NCI-H187 treated with DMSO at 0.1 percent for 48 hours (cell line): ENCODE data around the gene SLC5A9.
"Not testable (repeated sequence)": the region's sequence is repeated elsewhere in the genome, so short reads cannot be mapped to it uniquely, and the experiment has no call there.

Experiments
- DNase-seq: peaks from one replicate; lab custom pipeline; 2025; lab: John Stamatoyannopoulos, UW

SLC5A9 gene

DNA sequence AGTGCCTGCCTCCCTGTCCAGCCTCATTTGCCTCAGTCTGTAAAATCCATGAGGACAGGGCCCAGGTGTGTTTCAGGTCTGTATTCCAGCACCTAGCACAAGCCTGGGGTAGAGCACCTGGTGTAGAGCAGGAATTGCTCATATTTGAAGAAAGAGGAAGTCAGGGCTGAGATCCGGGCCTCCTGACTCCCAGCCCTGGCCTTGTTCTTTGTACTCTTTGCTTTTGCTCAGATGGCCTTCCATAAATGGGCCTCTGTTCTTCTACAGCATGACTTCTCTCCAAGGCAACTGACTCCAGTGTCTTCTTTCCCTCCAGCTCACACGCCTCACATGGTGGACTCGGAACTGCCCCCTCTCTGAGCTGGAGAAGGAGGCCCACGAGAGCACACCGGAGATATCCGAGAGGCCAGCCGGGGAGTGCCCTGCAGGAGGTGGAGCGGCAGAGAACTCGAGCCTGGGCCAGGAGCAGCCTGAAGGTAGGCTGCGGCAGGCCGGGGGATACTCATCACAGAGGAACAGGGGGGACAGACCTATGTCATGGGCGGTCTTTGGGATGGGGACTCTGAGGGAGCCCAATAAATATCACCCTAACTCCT, 19.7 kb downstream of the SLC5A9 start:
- DNase-seq: no peak

GRCh38 chr1:48245106-48245505, 22.6 kb downstream of the SLC5A9 start:
- no peak for DNase-seq

DNA sequence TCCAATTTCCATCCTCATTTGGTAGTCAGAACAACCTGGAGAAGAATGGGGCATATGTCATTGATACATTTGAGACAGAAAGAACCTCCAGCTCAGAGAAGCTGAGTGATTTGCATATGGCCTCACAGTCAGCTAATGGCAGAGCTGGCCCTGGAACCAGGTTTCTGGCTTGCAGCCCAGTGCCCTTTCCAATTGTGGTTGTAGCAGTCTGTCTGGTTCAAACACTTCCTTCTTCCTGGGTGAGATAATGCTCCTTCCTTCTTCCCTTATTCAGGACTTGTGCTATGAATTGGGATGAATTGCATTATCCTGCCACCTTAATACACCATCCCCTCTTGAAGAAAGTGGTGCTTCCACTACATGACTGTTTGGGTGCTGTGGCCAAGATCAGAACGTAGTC, 24.2 kb downstream of the SLC5A9 start:
- DNase-seq: no peak

DNA sequence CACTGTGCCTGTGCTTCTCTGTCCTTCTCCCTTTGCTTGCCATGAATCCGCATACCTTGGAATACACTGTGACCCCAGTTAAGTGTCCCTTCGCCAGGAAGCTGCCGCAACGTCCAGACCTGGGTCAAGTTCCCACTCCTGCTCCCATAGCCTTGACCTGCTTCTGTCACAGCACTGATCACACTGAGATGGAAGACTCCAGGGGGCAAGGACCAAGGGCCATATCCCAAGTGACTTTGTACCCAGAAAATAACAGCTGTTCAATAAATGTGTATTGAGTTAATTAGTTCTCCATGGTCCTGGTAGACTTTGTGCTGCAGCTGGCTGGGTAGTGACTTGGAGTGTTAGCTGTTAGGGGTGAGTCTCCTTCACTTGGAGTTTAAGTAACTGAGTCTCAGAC, 25.8 kb downstream of the SLC5A9 start:
- DNase-seq: no peak

GRCh38 chr1:48249868-48250267, 27.4 kb downstream of the SLC5A9 start:
- DNase-seq: no peak

DNA sequence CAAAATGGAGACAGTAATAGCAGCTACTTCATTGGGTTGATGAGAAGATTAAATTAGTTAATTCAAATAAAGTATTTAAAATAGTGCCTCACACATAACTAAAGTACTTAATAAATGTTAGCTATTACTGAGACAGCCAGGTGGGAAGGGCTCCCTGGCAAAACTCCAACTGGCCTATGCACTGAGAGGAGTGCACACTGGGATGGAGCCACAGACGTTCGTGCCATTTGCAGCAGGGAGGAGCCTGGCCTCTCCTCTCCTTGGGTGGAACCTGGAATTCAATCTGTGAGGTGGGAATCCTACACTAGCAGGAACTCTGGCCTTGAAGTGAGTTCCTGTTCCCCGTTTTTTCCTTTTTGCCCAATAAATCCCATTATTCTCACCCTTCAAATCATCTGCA, 28.1 kb downstream of the SLC5A9 start:
- DNase-seq: no peak

- DNase-seq: no peak
Observed at GRCh38 chr1:48251323-48251722, 28.8 kb downstream of the SLC5A9 start.

GRCh38 chr1:48251821-48252220, 29.3 kb downstream of the SLC5A9 start:
- DNase-seq: no peak

DNA sequence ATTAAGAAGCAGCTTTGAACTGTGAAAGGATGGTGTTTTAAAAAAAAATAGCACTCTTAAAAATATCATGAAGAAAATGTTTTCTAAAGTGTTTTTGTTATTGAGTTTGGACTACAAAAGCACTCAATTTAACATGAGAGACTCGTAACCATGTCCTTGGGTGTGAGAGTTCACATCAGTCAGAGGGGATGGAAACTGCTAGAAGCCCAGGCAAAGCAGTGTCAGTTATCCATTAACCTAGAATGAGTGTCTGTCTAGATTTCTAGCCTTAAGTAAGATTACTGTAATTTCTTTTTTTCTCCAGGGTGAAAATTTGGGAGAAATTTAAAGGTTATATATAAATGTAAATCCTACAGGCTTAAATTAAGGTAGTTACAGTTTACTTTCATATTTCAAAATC, 31.7 kb downstream of the SLC5A9 start:
- DNase-seq: no peak

DNA sequence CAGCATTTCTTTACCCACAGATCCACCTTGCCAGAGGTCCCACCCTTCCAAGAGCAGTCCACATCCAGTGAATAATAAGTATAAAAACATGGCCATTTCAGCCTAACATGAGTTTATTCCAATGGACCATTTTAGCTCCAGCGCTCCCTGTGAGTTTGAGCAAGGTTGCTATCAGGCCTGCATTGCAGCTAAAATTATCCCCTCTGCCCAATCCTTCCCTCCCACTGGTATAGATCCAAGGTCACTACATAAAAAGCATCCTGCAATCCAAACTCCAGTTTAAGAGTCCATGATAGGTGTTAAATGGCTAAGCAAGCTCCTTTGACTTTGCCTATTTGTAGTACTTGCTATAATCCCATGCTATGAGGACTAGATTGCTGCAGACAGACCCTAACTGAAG, 35.6 kb downstream of the SLC5A9 start:
- DNase-seq: no peak

- DNase-seq: no peak
Observed at GRCh38 chr1:48261881-48262400, 39.4 kb downstream of the SLC5A9 start.

- DNase-seq: no peak
Observed at GRCh38 chr1:48263041-48263440, 40.5 kb downstream of the SLC5A9 start.

GRCh38 chr1:48266576-48266975, 44.1 kb downstream of the SLC5A9 start:
- no peak for DNase-seq

DNA sequence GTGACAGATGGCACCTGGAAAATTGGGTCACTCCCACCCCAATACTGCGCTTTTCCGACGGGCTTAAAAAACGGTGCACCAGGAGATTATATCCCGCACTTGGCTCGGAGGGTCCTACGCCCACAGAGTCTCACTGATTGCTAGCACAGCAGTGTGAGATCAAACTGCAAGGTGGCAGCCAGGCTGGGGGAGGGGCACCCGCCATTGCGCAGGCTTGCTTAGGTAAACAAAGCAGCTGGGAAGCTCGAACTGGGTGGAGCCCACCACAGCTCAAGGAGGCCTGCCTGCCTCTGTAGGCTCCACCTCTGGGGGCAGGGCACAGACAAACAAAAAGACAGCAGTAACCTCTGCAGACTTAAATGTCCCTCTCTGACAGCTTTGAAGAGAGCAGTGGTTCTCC, 54.9 kb downstream of the SLC5A9 start:
- not testable (repeated sequence) for DNase-seq

GRCh38 chr1:48282329-48282728, 59.8 kb downstream of the SLC5A9 start:
- DNase-seq: not testable (repeated sequence)

DNA sequence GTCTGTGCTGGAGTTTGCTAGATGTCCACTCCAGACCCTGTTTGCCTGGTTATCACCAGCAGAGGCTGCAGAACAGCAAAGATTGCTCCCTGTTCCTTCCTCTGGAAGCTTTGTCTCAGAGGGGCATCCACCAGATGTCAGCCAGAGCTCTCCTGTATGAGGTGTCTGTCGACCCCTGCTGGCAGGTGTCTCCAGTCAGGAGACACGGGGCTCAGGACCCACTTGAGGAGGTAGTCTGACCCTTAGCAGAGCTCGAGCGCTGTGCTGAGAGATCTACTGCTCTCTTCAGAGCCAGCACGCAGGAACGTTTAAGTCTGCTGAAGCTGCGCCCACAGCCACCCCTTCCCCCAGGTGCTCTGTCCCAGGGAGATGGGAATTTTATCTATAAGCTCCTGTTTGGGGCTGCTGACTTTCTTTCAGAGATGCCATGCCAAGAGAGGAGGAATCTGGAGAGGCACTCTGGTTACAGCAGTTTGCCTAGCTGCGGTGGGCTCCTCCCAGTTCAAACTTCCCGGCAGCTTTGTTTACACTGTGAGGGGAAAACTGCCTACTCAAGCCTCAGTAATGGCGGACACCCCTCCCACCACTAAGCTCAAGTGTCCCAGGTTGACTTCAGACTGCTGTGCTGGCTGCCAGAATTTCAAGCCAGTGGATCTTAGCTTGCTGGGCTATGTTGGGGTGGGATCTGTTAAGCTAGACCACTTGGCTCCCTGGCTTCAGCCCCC, 62.3 kb downstream of the SLC5A9 start:
- not testable (repeated sequence) for DNase-seq

DNA sequence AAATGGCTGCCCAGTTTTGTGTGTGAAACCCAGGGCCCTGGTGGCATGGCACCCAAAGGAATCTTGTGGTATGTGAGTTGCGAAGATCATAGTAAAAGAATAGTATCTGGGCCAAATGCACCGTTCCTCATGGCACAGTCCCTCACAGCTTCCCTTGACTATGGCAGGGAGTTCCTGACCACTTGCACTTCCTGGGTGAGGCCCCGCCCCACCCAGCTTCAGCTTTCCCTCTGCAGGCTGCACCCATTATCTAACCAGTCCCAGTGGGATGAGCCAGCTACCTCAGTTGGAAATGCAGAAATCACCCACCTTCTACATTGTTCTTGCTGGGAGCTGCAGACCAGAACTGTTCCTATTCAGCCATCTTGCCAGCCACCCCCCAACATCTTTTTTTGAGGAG, 63.0 kb downstream of the SLC5A9 start:
- DNase-seq: no peak

DNA sequence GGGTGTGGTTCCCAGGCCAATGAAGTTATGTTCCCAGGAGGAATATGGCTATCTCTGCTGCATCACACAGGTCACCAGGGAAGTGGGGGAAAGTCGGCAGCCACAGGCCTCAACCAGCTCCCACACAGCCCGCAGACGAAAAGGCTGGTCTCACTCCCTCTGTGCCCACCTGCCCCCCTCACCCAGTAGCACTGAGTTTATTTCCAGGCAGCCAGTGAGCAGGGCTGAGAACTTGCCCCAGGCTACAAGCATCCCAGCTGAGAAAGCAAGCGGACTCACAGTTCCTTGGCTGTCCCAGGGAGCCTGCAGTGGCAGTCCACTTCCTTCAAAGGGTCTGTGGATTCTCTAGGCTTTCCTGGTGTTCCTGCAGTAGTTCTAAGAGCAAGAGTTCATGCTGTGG, 68.9 kb downstream of the SLC5A9 start:
- no peak for DNase-seq

GRCh38 chr1:48292706-48293105, 70.2 kb downstream of the SLC5A9 start:
- no peak for DNase-seq

GRCh38 chr1:48294094-48294493, 71.6 kb downstream of the SLC5A9 start:
- DNase-seq: not testable (repeated sequence)

DNA sequence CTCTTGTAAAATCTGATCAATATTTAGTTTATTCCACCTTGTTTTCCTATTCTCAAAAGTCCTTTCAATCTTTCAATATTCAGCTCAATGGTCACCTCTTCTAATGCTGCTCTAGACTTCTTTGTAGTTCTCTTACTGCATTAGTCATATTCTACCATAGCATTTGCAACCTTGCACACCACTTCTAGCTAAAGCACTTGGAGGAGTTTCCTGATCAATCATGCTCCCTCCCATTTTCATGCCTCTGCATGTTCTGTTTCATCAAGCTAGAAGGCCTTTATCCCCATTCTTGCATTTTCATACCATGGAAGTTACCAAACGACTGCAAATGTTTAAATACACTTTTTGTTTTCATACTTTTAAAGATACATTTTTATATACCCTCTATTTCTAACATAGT, 72.1 kb downstream of the SLC5A9 start:
- DNase-seq: no peak
